Liver (tissue), 9 donors: ENCODE data around the gene SWI5. TPM values are rescaled to one million over a fixed set of nuclear protein-coding genes. Genes with fewer than 3 reads are reported as not detected.

ENCODE experiments used
- DNase-seq: peaks from one replicate; pipeline ENCODE4 v3.0.0-alpha.2; 2017; ENCODE audit warnings: low spot score
- H3K27ac ChIP-seq, 2 donors: one replicate each; pipeline ENCODE4 v1.7.0; 2013; ENCODE audit warnings: inconsistent platforms in 2 of 2, low read length in 2 of 2, control low read depth in 1 of 2, low read depth in 1 of 2, mild to moderate bottlenecking in 1 of 2
- H3K27me3 ChIP-seq, 4 donors: one replicate each; pipeline versions ENCODE4 v1.6.1 to v1.7.0; 2013; ENCODE audit warnings: low read length in 3 of 4, inconsistent platforms in 1 of 4, mild to moderate bottlenecking in 1 of 4, moderate library complexity in 1 of 4; ENCODE audit not compliant: control insufficient read depth in 4 of 4, insufficient read depth in 4 of 4
- H3K36me3 ChIP-seq, 4 donors: one replicate each; pipeline versions ENCODE4 v1.6.1 to v1.7.0; 2013; ENCODE audit warnings: low read length in 3 of 4, mild to moderate bottlenecking in 3 of 4, low read depth in 1 of 4, moderate library complexity in 1 of 4; ENCODE audit not compliant: control insufficient read depth in 4 of 4, insufficient read depth in 3 of 4
- H3K4me1 ChIP-seq, 4 donors: one replicate each; pipeline versions ENCODE4 v1.6.1 to v1.7.0; 2013; ENCODE audit warnings: low read length in 3 of 4, mild to moderate bottlenecking in 3 of 4, moderate library complexity in 1 of 4; ENCODE audit not compliant: control insufficient read depth in 4 of 4, insufficient read depth in 4 of 4
- H3K4me3 ChIP-seq, 3 donors: one replicate each; pipeline versions ENCODE4 v1.6.1 to v1.7.0; 2013; ENCODE audit warnings: low read length in 3 of 3, control low read depth in 1 of 3, low read depth in 1 of 3, mild to moderate bottlenecking in 1 of 3
- H3K9ac ChIP-seq, 2 donors: one replicate each; pipeline ENCODE4 v1.7.0; 2013; ENCODE audit warnings: low read length in 2 of 2, mild to moderate bottlenecking in 2 of 2, moderate library complexity in 2 of 2, control low read depth in 1 of 2, low read depth in 1 of 2
- H3K9me3 ChIP-seq, 4 donors: one replicate each; pipeline versions ENCODE4 v1.6.1 to v1.7.0; 2013; ENCODE audit warnings: low read length in 3 of 4; ENCODE audit not compliant: control insufficient read depth in 4 of 4
- EGR1 ChIP-seq, 2 donors: IDR thresholded peaks; 2 replicates each; pipeline ENCODE4 v1.6.1; 2016 to 2018; ENCODE audit warnings: antibody characterized with exemption in 2 of 2, low read depth in 2 of 2
- FOXA1 ChIP-seq: IDR thresholded peaks from 2 replicates; pipeline ENCODE4 v1.6.1; 2016; ENCODE audit warnings: antibody characterized with exemption
- FOXA2 ChIP-seq: IDR thresholded peaks from 2 replicates; pipeline ENCODE4 v1.6.1; 2016; ENCODE audit warnings: antibody characterized with exemption
- GABPA ChIP-seq, 2 donors: IDR thresholded peaks in 1 of 2; conservative IDR thresholded peaks in 1 of 2; 2 replicates each; pipeline ENCODE4 v1.6.1; 2016; ENCODE audit warnings: antibody characterized with exemption in 2 of 2, mild to moderate bottlenecking in 1 of 2, moderate library complexity in 1 of 2
- HNF4G ChIP-seq: IDR thresholded peaks from 2 replicates; pipeline ENCODE4 v1.6.1; 2016; ENCODE audit warnings: antibody characterized with exemption
- JUND ChIP-seq, 2 donors: IDR thresholded peaks; 2 replicates each; pipeline ENCODE4 v1.6.1; 2016; ENCODE audit warnings: antibody characterized with exemption in 2 of 2
- NR2F2 ChIP-seq: IDR thresholded peaks from 2 replicates; pipeline ENCODE4 v1.6.1; 2016; ENCODE audit warnings: antibody characterized with exemption
- RAD21 ChIP-seq, 2 donors: IDR thresholded peaks; 2 replicates each; pipeline ENCODE4 v1.6.1; 2016; ENCODE audit warnings: antibody characterized with exemption in 2 of 2, mild to moderate bottlenecking in 2 of 2
- RXRA ChIP-seq, 2 donors: IDR thresholded peaks; 2 replicates each; pipeline ENCODE4 v1.6.1; 2017 to 2018; ENCODE audit warnings: antibody characterized with exemption in 2 of 2, mild to moderate bottlenecking in 1 of 2
- SP1 ChIP-seq: IDR thresholded peaks from 2 replicates; pipeline ENCODE4 v1.6.1; 2018; ENCODE audit warnings: antibody characterized with exemption, mild to moderate bottlenecking
- TAF1 ChIP-seq: conservative IDR thresholded peaks from 2 replicates; pipeline ENCODE4 v1.6.1; 2016; ENCODE audit warnings: antibody characterized with exemption, mild to moderate bottlenecking
- WGBS: extraction: QIAGEN DNeasy Blood & Tissue Kit; methylation state at CpG from one replicate; pipeline ENCODE4 v1.1.7; 2013; 5-methylcytosine and 5-hydroxymethylcytosine counted together
- polyA plus RNA-seq, 2 donors: library from polyadenylated mRNA; stranded (reverse) in 1 of 2; unstranded in 1 of 2; fragments of 200-250 nt in 1 of 2; fragments of >200 nt in 1 of 2; fragmentation: Nextera tagmentation in 1 of 2; extraction: Ambion mirVana in 1 of 2; gene quantifications; one replicate each; pipeline versions ENCODE4 v1.2.1 to v1.2.3, GENCODE V29; 2013 to 2015
- total RNA-seq, 2 donors: library from RNA; depleted of rRNA; stranded (reverse); fragments of >200 nt; gene quantifications; one replicate each; pipeline ENCODE4 v1.2.3, GENCODE V29; 2014
- TF ChIP-seq, protein P1 (sequence below): IDR thresholded peaks from 2 replicates; pipeline ENCODE4 v1.6.1; 2016; ENCODE audit warnings: antibody characterized with exemption, mild to moderate bottlenecking
- TF ChIP-seq, protein P2 (sequence below): fragments of 150-350 bp; IDR thresholded peaks from 2 replicates; pipeline ENCODE4 v1.5.1; 2017; ENCODE audit warnings: improper control_type of control experiment, low read depth, low read length; ENCODE audit not compliant: missing input control
- TF ChIP-seq, protein P3 (sequence below): IDR thresholded peaks from 2 replicates; pipeline ENCODE4 v1.6.1; 2016; ENCODE audit warnings: antibody characterized with exemption
- donor health status: healthy.
- donor health status: healthy.
- donor health status: healthy.
- donor health status: healthy.
- donor health status: healthy.

Gene SWI5
- total and polyA plus RNA-seq, 4 donors: 10.7 to 34.0 (median 16.2) TPM

DNA sequence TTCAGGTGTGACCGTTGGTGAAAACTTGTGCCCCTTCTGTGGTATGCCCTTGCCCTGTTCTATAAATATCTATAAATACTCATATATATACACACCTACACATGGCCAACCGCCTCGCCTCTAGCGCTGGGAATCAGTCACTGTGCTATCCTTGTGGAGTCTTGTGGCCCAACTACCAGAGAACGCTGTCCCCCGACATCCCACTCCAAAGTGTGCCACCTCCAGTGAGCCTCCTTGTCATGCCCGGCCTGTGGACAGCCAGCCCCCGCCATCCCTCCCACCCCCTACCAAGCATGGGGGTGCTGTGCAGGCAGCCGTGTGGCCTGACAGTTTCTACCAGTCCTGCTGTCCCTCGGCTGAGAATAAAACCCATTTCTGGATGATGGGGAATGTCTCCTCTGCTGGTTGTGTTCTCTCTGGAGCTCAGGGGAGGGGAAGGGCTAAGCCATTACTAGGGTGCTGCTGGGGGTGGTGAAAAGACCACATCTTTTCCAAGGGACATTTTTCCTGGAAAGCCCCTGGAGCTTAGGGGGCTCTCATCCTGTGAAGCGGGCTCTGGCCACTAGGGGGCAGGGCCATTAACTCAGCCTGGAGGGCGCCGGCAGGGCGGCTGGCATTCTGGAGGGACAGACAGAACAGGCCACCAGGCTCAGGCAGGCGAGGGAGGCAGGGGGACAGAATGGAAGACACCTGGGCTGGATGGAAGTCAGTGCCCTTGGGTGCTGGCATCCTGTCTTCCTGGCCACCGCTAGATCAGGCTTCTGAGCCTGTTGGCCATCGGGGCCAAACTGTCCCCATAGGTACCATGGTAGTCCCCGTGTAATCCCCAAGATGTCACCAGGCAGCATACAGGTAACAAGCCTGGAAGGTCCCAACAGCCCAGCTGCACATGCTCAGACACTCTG is 21.0 kb upstream of the SWI5 start:
- H3K4me1 ChIP-seq: peaks cover 0 to 5% (median 1%) of the 10 kb centered on the region in 4 donors
- TF ChIP-seq, protein P1, sequence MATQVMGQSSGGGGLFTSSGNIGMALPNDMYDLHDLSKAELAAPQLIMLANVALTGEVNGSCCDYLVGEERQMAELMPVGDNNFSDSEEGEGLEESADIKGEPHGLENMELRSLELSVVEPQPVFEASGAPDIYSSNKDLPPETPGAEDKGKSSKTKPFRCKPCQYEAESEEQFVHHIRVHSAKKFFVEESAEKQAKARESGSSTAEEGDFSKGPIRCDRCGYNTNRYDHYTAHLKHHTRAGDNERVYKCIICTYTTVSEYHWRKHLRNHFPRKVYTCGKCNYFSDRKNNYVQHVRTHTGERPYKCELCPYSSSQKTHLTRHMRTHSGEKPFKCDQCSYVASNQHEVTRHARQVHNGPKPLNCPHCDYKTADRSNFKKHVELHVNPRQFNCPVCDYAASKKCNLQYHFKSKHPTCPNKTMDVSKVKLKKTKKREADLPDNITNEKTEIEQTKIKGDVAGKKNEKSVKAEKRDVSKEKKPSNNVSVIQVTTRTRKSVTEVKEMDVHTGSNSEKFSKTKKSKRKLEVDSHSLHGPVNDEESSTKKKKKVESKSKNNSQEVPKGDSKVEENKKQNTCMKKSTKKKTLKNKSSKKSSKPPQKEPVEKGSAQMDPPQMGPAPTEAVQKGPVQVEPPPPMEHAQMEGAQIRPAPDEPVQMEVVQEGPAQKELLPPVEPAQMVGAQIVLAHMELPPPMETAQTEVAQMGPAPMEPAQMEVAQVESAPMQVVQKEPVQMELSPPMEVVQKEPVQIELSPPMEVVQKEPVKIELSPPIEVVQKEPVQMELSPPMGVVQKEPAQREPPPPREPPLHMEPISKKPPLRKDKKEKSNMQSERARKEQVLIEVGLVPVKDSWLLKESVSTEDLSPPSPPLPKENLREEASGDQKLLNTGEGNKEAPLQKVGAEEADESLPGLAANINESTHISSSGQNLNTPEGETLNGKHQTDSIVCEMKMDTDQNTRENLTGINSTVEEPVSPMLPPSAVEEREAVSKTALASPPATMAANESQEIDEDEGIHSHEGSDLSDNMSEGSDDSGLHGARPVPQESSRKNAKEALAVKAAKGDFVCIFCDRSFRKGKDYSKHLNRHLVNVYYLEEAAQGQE: no peak
- TF ChIP-seq RXRA (IDR thresholded peaks at IDR 0.05) (no peak), JUND (IDR thresholded peaks at IDR 0.05) (no peak), HNF4G (no peak), FOXA1 (no peak), TAF1 (no peak), EGR1 (IDR thresholded peaks at IDR 0.05; ENCODE audit: low read depth in 2 of 2) (no peak), GABPA (IDR thresholded peaks at IDR 0.05 in 1 of 2, conservative IDR thresholded peaks at IDR 0.05 in 1 of 2) (no peak), RAD21 (IDR thresholded peaks at IDR 0.05) (peak in 1 of 2 donors; percentile 68), SP1 (no peak), NR2F2 (no peak), FOXA2 (no peak)
- TF ChIP-seq, protein P2, sequence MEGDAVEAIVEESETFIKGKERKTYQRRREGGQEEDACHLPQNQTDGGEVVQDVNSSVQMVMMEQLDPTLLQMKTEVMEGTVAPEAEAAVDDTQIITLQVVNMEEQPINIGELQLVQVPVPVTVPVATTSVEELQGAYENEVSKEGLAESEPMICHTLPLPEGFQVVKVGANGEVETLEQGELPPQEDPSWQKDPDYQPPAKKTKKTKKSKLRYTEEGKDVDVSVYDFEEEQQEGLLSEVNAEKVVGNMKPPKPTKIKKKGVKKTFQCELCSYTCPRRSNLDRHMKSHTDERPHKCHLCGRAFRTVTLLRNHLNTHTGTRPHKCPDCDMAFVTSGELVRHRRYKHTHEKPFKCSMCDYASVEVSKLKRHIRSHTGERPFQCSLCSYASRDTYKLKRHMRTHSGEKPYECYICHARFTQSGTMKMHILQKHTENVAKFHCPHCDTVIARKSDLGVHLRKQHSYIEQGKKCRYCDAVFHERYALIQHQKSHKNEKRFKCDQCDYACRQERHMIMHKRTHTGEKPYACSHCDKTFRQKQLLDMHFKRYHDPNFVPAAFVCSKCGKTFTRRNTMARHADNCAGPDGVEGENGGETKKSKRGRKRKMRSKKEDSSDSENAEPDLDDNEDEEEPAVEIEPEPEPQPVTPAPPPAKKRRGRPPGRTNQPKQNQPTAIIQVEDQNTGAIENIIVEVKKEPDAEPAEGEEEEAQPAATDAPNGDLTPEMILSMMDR: peak; percentile 71
- TF ChIP-seq, protein P3, sequence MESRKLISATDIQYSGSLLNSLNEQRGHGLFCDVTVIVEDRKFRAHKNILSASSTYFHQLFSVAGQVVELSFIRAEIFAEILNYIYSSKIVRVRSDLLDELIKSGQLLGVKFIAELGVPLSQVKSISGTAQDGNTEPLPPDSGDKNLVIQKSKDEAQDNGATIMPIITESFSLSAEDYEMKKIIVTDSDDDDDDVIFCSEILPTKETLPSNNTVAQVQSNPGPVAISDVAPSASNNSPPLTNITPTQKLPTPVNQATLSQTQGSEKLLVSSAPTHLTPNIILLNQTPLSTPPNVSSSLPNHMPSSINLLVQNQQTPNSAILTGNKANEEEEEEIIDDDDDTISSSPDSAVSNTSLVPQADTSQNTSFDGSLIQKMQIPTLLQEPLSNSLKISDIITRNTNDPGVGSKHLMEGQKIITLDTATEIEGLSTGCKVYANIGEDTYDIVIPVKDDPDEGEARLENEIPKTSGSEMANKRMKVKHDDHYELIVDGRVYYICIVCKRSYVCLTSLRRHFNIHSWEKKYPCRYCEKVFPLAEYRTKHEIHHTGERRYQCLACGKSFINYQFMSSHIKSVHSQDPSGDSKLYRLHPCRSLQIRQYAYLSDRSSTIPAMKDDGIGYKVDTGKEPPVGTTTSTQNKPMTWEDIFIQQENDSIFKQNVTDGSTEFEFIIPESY: no peak
- no peaks in the 10 kb centered on the region for H3K9me3 ChIP-seq
- H3K27ac ChIP-seq: no peak overlapping the region
- 75% methylated on average over 18 of the region's 18 CpGs for WGBS
- H3K27me3 ChIP-seq: no peaks in the 10 kb centered on the region
- peak; percentile 72 for DNase-seq
- H3K9ac ChIP-seq: no peak overlapping the region
- H3K36me3 ChIP-seq: peaks cover 7 to 33% (median 23%) of the 10 kb centered on the region in 4 donors
- no peak overlapping the region for H3K4me3 ChIP-seq
